Left renal cortex interstitium (tissue), 4 donors: ENCODE results near the gene IPO11. TPM values are rescaled to one million over a fixed set of nuclear protein-coding genes. Genes with fewer than 3 reads are reported as not detected.

Experiments used
- polyA plus RNA-seq, 4 donors: library from polyadenylated mRNA; unstranded; fragments of 120-200 nt; gene quantifications; one replicate each; pipeline ENCODE4 v1.2.1, GENCODE V29; 2013; ENCODE audit not compliant: insufficient read length in 4 of 4

IPO11 gene
- polyA plus RNA-seq, 4 donors = 30.5 to 39.3 (median 36.7) TPM

Other genes with a start within 250 kb of the IPO11 start
- gene KIF2A, start 106.6 kb upstream of the IPO11 start, polyA plus RNA-seq = 10 to 100 TPM; 47.0 to 57.6 (median 53.1) TPM
- gene DIMT1, start 8.9 kb upstream of the IPO11 start, polyA plus RNA-seq = 10 to 100 TPM; 32.8 to 40.4 (median 35.4) TPM
- 1 to 10 TPM; 3.8 to 9.1 (median 5.0) TPM for gene LRRC70, start 166.1 kb downstream of the IPO11 start, polyA plus RNA-seq